Measurements from ENCODE around the gene SPATS1. TPM values are rescaled to one million over a fixed set of nuclear protein-coding genes. Genes with fewer than 3 reads are reported as not detected.

SPATS1 gene
- polyA plus RNA-seq, 1 donor from 2014 or later, result not detected

GRCh38 chr6:44333942-44334341 lies 8.5 kb upstream of the SPATS1 start:
- no peaks in the 10 kb centered on the region for H4K20me1 ChIP-seq (ENCODE audit: insufficient read depth)
- H3K27me3 ChIP-seq (ENCODE audit: insufficient read depth, low read depth, low read length), result no peaks in the 10 kb centered on the region
- H2AFZ ChIP-seq (ENCODE audit: low read depth, low read length), result no peak overlapping the region
- no peaks in the 10 kb centered on the region for H3F3A ChIP-seq (ENCODE audit: insufficient read depth, low read length, poor library complexity, severe bottlenecking)
- no peaks in the 10 kb centered on the region for H3K9me2 ChIP-seq (ENCODE audit: insufficient read depth, low read length)
- H3K9me3 ChIP-seq (ENCODE audit: low read length), result no peaks in the 10 kb centered on the region
- H3K79me2 ChIP-seq (replicated peaks; ENCODE audit: insufficient read depth, low read length), result no peaks in the 10 kb centered on the region
- no peaks in the 10 kb centered on the region for H3K36me3 ChIP-seq (ENCODE audit: insufficient read depth, low read length)
- no peak overlapping the region for H3K4me2 ChIP-seq (ENCODE audit: low read length)
- no peak overlapping the region for H3K27ac ChIP-seq (ENCODE audit: low read length)
- no peak overlapping the region for H3K4me3 ChIP-seq (ENCODE audit: low read length)
- no peak overlapping the region for H3K9ac ChIP-seq (ENCODE audit: low read length)
- TF ChIP-seq REST (IDR thresholded peaks at IDR 0.05; ENCODE audit: borderline replicate concordance) (no peak), RAD21 (conservative IDR thresholded peaks at IDR 0.05) (no peak), SMC3 (conservative IDR thresholded peaks at IDR 0.05; ENCODE audit: poor library complexity) (no peak), POLR2AphosphoS5 (IDR thresholded peaks at IDR 0.05) (no peak), CTCF (IDR thresholded peaks at IDR 0.05; ENCODE audit: poor library complexity, severe bottlenecking) (no peak), TAF1 (IDR thresholded peaks at IDR 0.05; ENCODE audit: low read depth) (no peak), EZH2 (IDR thresholded peaks at IDR 0.05; ENCODE audit: borderline replicate concordance, insufficient read depth, low read length, poor library complexity, severe bottlenecking) (no peak), MXI1 (conservative IDR thresholded peaks at IDR 0.05; ENCODE audit: poor library complexity, severe bottlenecking) (no peak), EP300 (conservative IDR thresholded peaks at IDR 0.05; ENCODE audit: poor library complexity, severe bottlenecking) (no peak)

- H3K4me2 ChIP-seq (ENCODE audit: low read length), result no peak overlapping the region
- H3K27ac ChIP-seq (ENCODE audit: low read length), result no peak overlapping the region
- no peak overlapping the region for H3K4me3 ChIP-seq (ENCODE audit: low read length)
- H3K27me3 ChIP-seq (ENCODE audit: insufficient read depth, low read depth, low read length), result no peaks in the 10 kb centered on the region
- H3K9me3 ChIP-seq (ENCODE audit: low read length), result no peaks in the 10 kb centered on the region
- no peaks in the 10 kb centered on the region for H3F3A ChIP-seq (ENCODE audit: insufficient read depth, low read length, poor library complexity, severe bottlenecking)
- H3K9me2 ChIP-seq (ENCODE audit: insufficient read depth, low read length), result no peaks in the 10 kb centered on the region
- H3K36me3 ChIP-seq (ENCODE audit: insufficient read depth, low read length), result no peaks in the 10 kb centered on the region
- no peak overlapping the region for H3K9ac ChIP-seq (ENCODE audit: low read length)
- TF ChIP-seq POLR2AphosphoS5 (IDR thresholded peaks at IDR 0.05) (no peak), EZH2 (IDR thresholded peaks at IDR 0.05; ENCODE audit: borderline replicate concordance, insufficient read depth, low read length, poor library complexity, severe bottlenecking) (no peak), CTCF (IDR thresholded peaks at IDR 0.05; ENCODE audit: poor library complexity, severe bottlenecking) (no peak), MXI1 (conservative IDR thresholded peaks at IDR 0.05; ENCODE audit: poor library complexity, severe bottlenecking) (no peak), RAD21 (conservative IDR thresholded peaks at IDR 0.05) (no peak), TAF1 (IDR thresholded peaks at IDR 0.05; ENCODE audit: low read depth) (no peak), EP300 (conservative IDR thresholded peaks at IDR 0.05; ENCODE audit: poor library complexity, severe bottlenecking) (no peak), SMC3 (conservative IDR thresholded peaks at IDR 0.05; ENCODE audit: poor library complexity) (no peak), REST (IDR thresholded peaks at IDR 0.05; ENCODE audit: borderline replicate concordance) (no peak)
- H3K79me2 ChIP-seq (replicated peaks; ENCODE audit: insufficient read depth, low read length), result no peaks in the 10 kb centered on the region
- no peak overlapping the region for H2AFZ ChIP-seq (ENCODE audit: low read depth, low read length)
- no peaks in the 10 kb centered on the region for H4K20me1 ChIP-seq (ENCODE audit: insufficient read depth)
Observed at GRCh38 chr6:44335631-44336030, 6.8 kb upstream of the SPATS1 start.
